ENCODE results near the gene AURKA. TPM values are rescaled to one million over a fixed set of nuclear protein-coding genes. Genes with fewer than 3 reads are reported as not detected.

Gene AURKA
- total RNA-seq, 2 experiments from 2014 or later = 97.5 to 100 TPM

GRCh38 chr20:56437196-56437960 is 45.4 kb upstream of the AURKA start:
- no peak for ATAC-seq
- no peaks in the 10 kb centered on the region for H3K9me3 Mint-ChIP-seq
- ChIA-PET CTCF (interaction anchor here (0.8 to 1.5 kb wide), 3 partner anchors 9 to 17 kb away, joined by 3 to 5 read pairs (median 3); no protein-coding TSS in a partner anchor), POLR2A (interaction anchor here (1.2 to 1.5 kb wide), 2 partner anchors 15 to 25 kb away, joined by 4 read pairs; partner anchors contain the start of gene CASS4)
- H3K36me3 Mint-ChIP-seq (ENCODE audit: low read depth) = peaks cover 19% of the 10 kb centered on the region
- intact Hi-C loops (cut with micrococcal nuclease) = no loop called here
- TF ChIP-seq CTCF (IDR thresholded peaks at IDR 0.05) = no peak
- no peak for DNase-seq
- H3K4me3 Mint-ChIP-seq = no peak overlapping the region
- H3K4me1 Mint-ChIP-seq (ENCODE audit: low read depth) = peaks cover 56% of the 10 kb centered on the region
- H3K27ac Mint-ChIP-seq = no peak overlapping the region
- no peaks in the 10 kb centered on the region for H3K27me3 Mint-ChIP-seq

GRCh38 chr20:56433880-56434255 is 41.9 kb upstream of the AURKA start:
- Mint-ChIP-seq H3K4me1 (ENCODE audit: low read depth) (peaks cover 58% of the 10 kb centered on the region), H3K4me3 (no peak overlapping the region), H3K36me3 (ENCODE audit: low read depth) (peaks cover 10% of the 10 kb centered on the region), H3K27ac (peak overlapping the region; percentile 86), H3K27me3 (no peaks in the 10 kb centered on the region), H3K9me3 (no peaks in the 10 kb centered on the region)
- TF ChIP-seq CTCF (IDR thresholded peaks at IDR 0.05) = no peak
- ChIA-PET POLR2A (interaction anchor here (0.9 to 2.3 kb wide), 6 partner anchors 13 to 21 kb away, joined by 3 to 10 read pairs (median 3); no protein-coding TSS in a partner anchor), CTCF (interaction anchor here (1.2 to 1.6 kb wide), 3 partner anchors 10 to 16 kb away, joined by 3 to 5 read pairs (median 4); no protein-coding TSS in a partner anchor)
- DNase-seq (peak; percentile 63), ATAC-seq (peak; percentile 76)
- intact Hi-C loops (cut with micrococcal nuclease) = no loop called here

- Mint-ChIP-seq H3K36me3 (ENCODE audit: low read depth) (peaks cover 10% of the 10 kb centered on the region), H3K9me3 (no peaks in the 10 kb centered on the region), H3K4me1 (ENCODE audit: low read depth) (peaks cover 60% of the 10 kb centered on the region), H3K27me3 (no peaks in the 10 kb centered on the region), H3K4me3 (no peak overlapping the region), H3K27ac (peak overlapping the region; percentile 86)
- no peak for TF ChIP-seq CTCF (IDR thresholded peaks at IDR 0.05)
- intact Hi-C loops (cut with micrococcal nuclease) = no loop called here
- ChIA-PET POLR2A (interaction anchor here (0.9 to 2.3 kb wide), 8 partner anchors 10 to 21 kb away, joined by 3 to 10 read pairs (median 3); no protein-coding TSS in a partner anchor), CTCF (interaction anchor here (1.2 to 6.3 kb wide), 4 partner anchors 9 to 17 kb away, joined by 3 to 35 read pairs (median 4); no protein-coding TSS in a partner anchor)
- ATAC-seq = peak; percentile 39
- no peak for DNase-seq
Observed at GRCh38 chr20:56433221-56433879, 41.3 kb upstream of the AURKA start.

GRCh38 chr20:56431471-56431870 is 39.5 kb upstream of the AURKA start:
- DNase-seq (no peak), ATAC-seq (no peak)
- Mint-ChIP-seq H3K9me3 (no peaks in the 10 kb centered on the region), H3K4me3 (no peak overlapping the region), H3K36me3 (ENCODE audit: low read depth) (peaks cover 8% of the 10 kb centered on the region), H3K27me3 (no peaks in the 10 kb centered on the region), H3K27ac (no peak overlapping the region), H3K4me1 (ENCODE audit: low read depth) (peaks cover 65% of the 10 kb centered on the region)
- CTCF ChIA-PET = interaction anchor here (6.3 kb wide), 1 partner anchor 15 kb away, joined by 35 read pairs; no protein-coding TSS in a partner anchor
- POLR2A ChIA-PET = interaction anchor here (1.4 to 3.7 kb wide), 3 partner anchors 10 to 12 kb away, joined by 3 to 27 read pairs (median 5); no protein-coding TSS in a partner anchor
- TF ChIP-seq CTCF (IDR thresholded peaks at IDR 0.05) = no peak
- intact Hi-C loops (cut with micrococcal nuclease) = no loop called here
